HG03095 (cell line): ENCODE data around the gene CAV1.
A peak's percentile ranks its signal among the peaks of the same experiment; 100 is the strongest.

ENCODE experiments used
- ATAC-seq: cut with Tn5 transposase; IDR thresholded peaks from one replicate; pipeline ENCODE4 v1.9.1; 2021; ENCODE audit warnings: moderate library complexity; ENCODE audit not compliant: unreplicated experiment

CAV1 gene

DNA sequence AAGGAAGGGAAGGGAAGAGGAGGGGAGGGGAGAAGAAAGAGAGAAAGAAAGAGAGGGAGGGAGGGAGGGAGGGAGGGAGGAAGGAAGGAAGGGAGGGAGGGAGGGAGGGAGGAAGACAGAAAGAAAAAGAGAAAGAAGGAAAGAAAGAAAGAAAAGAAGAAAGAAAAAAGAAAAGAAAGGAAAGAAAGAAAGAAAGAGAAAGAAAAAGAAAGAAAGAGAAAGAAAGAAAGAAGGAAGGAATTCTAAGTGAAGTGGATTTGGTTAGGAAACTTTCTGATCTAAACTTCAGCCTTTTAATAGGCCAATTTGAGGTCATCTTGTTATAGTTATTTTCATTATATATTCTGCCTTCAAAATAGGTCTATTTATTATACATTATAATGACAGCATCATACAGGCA, 21.0 kb upstream of the CAV1 start:
- ATAC-seq, result no peak

DNA sequence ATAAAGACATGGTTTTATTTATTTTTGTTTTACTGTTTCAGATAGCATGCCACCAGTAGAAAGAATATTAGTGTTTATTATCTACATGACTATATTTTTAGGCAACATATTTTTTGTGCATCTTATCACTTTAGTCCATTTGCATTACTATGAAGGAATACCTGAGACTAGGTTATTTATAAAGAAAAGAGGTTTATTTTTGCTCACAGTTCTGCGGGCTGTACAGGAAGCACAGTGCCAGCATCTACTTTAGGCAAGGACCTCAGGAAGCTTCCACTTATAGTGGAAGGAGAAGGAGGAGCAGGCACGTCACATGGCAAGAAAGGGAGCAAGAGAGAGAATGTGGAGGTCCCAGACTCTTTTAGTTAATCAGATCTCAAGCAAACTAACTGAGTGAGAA, 19.6 kb upstream of the CAV1 start:
- no peak for ATAC-seq

DNA sequence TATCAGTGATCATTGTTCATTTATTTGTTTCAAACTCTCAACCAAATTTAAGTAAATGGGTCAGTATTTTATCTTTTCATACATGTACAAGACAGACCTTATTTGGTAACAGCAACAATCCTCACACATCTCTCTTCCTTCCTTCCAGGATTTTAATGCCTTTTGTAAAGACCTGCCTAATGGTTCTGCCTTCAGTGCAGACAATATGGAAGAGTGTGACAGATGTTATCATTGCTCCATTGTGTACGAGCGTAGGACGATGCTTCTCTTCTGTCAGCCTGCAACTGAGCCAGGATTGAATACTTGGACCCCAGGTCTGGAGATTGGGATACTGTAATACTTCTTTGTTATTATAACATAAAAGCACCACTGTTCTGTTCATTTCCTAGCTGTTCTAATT, 19.0 kb upstream of the CAV1 start:
- ATAC-seq, result no peak

DNA sequence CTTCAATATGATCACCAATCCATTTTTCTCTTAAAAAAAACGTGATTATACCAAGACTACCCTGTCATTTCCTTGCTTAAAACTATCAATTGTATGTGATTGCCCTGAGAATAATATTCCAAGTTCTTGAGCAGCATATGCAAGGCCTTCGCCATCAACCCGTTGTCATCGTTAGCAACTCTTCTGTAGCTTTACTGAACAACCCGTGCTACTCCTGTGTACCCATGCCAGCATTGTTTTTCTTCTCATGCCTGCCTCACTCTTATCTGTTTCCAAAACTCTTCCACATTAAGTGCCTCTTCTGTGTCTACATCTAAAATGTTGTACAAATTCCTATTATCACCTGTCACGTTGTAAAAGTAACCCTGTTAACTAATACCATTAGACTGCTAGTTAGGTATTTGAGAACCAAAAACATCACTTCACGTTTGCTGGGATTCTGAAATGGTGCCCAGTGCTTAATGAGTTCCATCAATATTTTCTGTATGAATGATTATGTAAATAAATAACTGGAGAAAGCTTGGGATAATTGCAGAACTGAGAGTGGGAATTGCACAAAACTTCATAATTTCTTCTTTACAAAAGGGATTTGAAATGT, 14.8 kb upstream of the CAV1 start:
- ATAC-seq, result no peak

DNA sequence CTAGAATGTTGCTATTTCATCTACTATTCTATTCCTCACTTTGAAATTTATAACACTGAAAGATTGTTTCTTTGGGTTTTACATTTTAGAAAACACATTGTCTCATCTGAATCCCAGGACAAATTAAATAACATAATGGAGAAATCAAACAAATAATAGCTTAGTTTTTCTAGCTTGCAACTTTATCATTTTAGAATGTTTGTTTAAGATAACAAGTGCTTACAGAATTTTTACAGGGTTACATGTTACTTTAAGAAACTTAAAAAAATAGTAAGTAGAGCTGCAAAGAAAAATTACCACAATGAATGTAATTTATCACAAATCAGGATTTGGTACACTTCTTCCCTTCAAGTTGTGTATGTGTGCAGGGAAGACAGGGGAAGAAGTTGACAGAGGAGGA, 14.0 kb upstream of the CAV1 start:
- no peak for ATAC-seq

DNA sequence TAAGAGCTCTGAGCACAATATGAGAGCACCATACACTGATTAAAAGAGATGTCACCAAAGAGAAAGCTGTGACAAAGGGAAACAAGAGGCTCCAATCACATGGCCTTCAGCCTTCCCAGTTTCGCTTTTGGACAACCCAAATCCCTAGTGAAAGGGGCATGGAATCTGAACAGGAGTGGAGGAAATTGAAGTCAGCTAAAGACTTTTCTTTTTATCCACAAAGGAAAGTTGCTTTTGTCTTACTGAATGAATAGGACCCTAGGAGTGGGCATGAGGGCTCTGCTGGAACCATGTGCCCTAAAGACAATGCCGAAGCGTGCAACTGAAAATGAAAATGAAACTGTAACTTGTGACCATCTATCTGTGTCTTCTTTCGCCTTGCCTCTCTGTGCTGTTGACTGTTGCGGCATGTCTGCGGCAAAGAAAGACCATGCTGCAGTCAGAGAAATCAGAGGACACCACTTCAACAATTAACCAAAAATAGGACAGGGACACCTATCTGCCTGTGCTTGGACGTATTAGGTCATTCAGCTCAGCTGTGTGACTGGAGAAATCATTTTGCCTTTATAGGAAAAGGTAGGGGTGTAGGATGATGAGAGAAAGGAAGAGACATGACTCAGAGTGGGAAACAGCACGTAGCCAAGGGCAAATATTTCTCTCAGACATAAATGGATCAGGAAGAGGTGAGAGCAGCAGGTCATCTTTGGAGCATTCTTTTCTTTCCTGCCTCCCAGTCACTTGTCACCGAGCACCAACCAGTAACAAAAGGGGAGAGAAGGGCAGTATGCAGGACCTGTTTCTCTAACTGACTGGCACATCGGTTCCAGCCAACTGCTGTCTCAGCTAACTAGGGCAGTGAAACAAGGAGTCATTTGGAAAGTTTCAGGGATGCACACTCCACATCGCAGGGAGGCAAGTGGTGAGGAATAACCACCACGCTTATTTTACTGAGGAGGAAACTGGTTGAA, 13.0 kb upstream of the CAV1 start:
- ATAC-seq, result peak; percentile 98

DNA sequence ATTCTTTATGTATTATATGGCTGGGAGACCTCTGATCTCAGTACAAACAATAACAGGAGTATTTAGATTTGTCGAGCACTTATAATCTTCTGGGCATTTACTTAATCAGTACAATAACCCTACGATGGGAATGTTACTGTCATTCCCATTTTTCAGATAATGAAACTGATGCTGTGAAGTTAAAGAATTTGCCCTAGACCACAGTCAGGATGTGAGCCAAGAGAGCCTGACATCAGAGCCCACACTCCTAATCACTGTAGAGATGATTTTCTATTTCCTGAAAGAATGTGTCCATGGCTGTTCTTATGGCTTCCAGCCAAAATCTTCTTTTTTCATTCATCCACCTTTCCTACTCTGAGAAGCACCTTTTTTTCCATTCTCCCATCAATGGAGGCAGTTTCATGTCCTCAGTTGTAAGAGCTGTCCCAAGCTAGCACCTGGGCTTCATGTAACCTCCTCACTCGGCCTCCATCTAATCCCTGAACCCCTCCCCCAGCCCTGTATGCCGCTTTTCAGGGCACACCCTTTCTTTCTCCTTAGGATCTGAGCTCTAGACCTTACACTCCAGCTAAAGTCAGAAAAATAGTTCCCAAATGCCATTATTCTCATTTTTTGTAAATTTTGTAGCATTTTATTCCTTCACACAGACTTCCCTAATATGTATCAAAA, 12.2 kb upstream of the CAV1 start:
- ATAC-seq, result no peak

DNA sequence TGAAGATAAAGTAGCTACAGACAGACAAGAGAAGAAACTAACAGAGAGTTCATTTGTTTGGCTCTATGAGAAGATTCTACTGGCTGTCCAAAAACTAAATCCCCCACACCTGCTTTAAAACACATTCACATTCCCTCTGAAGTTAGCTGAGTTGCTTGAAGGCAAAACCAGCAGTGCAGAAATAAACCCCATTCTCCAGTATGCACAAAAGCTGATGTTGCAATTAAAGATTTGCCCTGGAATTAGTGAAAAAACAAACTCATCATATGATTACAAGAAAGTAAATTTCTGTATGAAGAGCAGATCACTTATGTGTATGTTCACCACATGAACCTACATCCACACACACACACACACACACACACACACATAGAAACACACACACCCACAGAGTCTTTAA, 9.3 kb upstream of the CAV1 start:
- no peak for ATAC-seq

DNA sequence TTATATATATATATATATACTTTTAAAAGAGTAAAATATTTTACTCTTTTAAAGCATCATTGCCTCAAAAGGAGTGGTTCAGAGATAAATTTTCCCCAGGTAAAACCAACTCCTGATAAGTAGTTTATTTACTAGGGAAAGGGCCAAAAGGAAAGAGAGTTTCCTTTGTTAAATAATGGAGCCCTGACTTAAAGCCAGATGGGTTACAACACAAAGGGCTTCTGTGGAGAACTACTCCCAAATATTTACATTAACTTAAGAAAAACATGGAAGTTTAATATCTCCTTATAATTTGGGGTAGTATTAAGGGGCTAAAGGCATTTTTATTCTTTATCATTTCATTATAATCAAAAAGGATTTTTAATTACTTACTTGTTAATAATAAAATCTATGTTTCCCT, 8.5 kb upstream of the CAV1 start:
- no peak for ATAC-seq

DNA sequence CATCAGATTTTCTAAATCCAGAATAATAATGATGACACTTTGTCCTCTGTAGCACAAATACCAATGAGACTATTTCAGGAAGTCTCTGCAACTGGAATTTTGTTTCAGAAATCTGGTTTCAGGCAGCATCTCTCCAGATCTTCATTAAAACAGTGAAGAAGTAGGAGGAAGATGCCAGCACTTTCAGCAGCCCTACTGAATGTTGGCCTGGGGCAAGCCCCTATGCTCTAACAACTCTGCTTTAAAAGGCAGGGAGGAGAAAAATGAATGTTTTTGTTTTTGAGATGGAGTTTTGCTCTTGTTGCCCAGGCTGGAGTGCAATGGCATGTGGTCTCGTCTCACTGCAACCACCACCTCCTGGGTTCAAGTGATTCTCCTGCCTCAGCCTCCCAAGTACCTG, 7.2 kb upstream of the CAV1 start:
- ATAC-seq, result no peak

DNA sequence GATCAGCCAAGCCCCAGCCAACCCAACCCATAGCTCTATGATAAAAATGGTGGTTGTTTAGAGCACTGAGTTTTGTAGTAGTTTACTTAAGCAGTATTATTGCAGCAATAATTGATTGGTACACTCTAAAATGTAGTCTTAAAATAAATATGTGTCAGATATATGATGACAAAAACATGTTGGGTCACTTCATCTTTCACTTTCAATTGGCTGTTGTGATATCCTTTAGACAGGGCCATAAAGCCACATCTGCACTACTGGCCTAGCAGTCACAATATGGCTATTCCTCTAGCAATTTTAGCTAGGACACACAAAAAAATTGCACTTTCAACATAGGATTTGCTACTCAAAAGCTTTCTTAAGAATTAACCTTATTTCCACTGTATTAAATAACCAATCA, 5.9 kb upstream of the CAV1 start:
- no peak for ATAC-seq

DNA sequence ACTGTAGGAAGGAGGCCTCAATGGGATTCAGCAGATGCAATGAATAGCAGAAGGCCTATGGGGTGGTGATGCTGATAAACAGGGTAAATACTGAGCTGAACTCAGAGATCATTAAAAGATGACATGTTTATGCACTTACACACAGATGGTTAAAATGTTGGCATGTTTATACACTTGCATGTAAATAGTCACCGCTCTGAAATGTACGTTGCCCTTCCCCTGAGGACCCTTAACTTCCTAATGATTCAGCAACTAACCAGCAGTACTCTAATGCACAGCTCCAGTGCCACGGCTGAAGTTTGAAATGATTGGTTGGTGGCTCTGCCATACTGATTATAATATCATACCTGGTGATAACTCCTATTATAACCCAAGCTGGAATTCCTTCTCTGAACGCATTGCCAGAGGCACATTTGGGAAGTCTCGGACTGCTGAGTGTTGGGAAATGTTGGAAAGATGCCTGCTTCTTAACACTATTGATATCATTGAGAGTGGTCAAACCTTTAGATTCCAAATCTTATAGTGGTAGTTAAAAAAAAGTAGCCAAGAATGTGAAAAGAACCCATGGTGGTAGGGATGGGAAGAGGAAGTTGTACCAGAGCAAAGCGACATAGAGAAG, 3.7 kb upstream of the CAV1 start:
- no peak for ATAC-seq

DNA sequence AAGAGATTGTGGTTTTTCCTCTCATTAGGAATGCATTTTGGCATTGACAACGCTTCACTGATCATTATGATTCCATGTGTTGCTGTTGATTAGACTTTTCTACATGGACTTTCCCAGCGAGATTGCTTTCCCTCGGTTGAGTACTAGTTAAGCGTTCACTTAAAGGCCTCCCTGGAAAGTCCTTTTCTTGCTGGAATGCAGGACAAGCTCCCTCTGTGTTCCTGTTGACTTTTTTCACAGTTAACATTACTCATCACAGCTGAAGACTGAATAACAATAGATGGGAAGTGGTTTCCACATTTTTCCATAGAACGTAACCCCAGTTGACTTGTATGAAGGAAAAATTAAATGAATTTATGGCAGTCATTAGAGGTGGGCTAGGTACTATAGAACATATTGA, 2.6 kb upstream of the CAV1 start:
- ATAC-seq, result no peak

DNA sequence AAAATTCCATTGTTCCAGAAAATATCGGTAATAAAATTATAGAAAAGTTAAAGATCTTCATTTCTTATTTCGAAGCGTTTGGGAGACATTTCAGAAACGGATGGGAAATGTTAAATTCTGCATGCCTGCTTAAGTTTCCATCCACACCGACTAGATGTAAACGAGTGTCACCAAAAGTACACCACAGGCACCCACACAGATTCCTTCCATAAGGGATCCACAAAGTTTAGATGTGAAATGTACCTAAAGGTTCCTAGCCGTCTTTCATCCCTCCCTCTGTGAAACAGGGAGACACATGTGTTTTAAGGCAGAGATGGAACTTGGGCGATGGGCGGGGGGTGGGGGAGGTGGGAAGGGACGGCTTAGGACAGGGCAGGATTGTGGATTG, 621 bp upstream of the CAV1 start:
- ATAC-seq, result no peak

DNA sequence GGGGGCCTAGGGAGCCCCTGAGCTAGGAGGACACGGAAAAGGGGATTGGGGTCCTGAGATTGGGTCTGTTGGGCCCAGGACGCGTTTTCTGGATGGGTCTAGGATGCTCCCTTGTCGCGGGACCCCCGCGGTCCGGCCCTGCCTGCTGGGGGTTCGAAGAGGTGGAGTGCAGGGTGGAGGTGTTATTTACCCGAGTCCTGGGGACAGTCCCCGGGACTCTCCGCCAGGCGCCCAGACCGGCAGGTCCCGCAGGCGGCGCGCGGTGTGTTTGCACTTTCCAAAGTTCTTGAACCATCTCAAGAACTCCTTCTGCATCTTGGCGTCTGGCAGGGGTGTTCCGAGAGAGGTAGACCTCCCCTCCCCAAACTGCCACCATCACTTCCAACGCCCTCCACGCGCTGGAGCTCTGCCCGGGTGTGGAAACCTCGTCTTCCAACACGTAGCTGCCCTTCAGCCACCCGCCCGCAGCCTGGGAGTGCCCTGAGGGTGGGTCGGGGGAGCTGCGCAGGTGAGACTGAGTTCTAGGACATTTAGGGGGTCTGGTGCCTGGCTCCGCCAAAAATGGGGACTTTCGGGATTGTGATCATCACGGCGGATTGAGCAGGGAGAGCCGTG, 569 bp downstream of the CAV1 start:
- ATAC-seq, result peak; percentile 43

DNA sequence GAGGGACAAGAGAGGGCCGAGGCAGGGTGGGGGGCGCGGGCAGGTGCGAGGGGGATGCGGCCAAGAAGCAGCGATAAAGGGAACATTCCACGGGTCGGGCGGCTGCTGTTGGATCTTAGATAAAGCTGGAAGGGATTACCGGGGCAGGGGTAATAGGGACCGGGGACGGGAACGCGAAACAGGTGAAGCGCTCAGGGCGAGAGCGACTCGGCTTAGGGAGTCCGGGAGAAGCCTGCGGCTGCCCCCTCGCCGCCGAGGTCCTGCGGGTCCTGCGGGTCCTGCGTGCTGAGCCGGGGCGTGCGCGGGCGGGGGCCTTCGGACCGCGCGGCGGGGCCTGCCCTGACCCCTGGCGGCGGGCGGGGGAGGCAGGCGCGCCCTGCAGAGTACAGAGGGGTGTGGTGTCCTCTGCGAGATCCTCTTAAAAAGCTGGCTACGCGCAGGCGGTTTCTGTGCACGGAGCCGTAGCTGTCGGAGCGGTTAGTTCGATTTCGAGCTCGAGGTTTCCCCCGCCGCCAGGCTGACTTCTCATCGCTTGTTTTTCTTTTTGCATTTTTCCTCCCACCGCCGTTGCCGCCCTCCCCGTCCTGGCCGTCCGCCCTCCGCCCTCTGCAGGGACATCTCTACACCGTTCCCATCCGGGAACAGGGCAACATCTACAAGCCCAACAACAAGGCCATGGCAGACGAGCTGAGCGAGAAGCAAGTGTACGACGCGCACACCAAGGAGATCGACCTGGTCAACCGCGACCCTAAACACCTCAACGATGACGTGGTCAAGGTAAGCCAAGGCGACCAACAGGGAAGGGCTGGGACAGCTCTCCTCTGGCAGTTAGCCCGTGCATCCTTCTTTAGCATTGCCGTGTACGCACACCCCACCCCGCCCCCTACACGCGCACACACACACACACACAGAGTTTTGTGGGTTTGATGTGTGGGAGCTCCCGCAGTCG, 1.4 kb downstream of the CAV1 start:
- peak; percentile 93 for ATAC-seq

DNA sequence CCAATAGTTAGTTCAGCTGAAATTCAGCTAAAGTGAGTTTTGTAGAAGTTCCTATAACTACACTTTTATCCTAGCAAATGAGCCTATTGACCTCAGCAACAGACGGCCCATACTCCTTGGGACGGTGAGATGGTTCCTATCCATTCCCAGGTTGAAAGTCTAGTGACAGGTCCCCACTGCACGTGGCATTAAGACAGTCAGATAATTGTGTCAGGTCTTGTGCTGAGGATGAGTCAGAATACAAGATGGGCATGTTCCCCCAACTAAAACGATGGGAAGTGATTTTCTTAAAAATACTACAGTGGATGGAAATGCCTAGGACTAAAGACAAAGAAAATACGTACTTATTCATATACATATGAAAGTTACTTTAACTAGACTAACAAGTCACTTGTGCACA, 2.1 kb downstream of the CAV1 start:
- ATAC-seq, result no peak

DNA sequence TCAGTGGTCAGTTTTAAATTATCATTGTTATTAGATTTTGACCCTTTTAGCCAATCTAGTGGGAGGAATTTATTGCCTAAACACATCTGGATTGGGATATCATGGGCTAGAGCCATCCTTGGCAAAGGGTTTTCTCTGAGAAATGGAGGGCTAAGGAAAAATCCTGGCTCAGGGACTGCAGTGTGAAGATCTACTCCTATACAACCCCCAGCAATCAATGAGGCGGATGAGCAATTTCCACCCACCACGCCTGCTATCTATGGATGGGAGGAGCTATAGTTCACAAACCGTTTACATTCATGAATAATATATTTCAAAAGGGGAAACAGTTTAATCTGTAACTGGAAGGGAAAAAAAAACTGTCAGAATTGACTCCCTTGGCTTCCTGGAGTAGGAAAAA, 2.7 kb downstream of the CAV1 start:
- no peak for ATAC-seq

DNA sequence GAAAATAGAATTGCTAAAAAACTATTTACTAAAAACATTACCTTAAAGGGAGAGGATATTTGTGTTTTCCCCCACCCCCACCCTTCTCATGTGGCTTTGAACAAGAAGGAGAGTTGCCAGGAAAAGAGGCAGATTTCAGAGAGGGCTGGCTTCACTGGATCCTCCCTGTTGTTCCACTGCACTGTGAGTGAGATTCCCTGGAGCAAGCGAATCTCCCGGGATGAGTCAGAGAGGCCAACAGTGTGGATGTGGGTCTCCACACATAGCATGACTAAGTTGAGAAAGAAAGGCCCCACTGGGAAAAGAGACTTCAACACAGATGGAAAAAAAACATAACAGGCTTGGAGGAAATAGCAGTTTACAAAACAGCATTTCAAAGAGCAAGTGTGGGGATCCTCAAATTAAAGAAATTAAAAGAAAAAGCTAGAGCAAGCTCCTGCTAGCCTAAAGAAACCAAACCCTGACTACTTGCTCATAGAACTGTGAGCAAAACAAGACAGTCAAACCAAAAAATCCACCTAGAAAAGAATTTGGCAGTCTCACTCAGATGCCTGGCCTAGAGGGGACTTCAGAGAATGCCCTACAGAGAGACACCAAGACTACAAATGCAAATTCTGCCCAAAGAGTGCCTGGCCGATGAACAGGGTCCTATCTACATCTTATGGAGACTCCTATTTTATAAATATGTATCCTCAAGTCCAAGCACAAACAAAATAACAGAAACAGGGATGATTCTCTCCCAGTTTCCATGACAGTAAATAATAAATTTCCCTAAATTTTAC, 3.4 kb downstream of the CAV1 start:
- ATAC-seq, result no peak
